Kasumi-1 (cell line): ENCODE data around the gene IL10RA.

Source experiments
- DNase-seq, 2 experiments: peaks; one replicate each; lab custom pipeline; 2025; lab: John Stamatoyannopoulos, UW

IL10RA gene

DNA sequence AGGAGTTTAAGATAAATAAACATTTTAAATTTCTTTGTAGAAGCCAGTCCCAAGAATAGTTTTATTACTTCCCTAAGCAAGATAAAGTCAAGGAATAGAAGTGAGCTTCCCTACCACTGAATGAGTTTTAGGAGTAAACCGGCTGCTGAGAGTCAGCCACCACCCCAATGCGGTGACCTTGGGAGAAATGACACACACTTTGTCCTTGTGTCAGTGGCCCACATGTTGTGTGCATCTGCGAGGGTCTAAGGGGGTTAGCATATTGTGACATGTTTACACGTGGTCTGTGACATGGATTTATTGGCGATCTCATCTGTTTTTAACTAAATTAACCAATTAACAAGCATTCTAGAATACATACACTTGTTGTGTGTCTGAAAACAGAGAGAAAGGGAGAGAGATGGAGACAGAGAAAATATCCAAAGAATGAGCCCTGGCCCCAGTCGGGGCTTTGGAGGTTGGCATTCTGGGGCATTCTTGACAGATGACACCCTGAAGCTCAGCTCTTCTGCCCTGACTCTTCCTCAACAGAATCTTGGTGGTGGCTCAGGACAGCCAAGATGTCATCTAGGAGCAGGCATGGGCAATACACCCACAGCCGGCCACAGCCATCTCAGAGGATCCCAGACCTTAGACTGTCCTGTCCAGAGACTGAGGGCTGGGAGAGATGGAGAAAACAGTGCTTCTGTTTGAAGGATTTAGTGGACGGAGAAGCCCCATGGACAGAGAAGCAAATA lies 60.9 kb downstream of the IL10RA start:
- no peak for DNase-seq

DNA sequence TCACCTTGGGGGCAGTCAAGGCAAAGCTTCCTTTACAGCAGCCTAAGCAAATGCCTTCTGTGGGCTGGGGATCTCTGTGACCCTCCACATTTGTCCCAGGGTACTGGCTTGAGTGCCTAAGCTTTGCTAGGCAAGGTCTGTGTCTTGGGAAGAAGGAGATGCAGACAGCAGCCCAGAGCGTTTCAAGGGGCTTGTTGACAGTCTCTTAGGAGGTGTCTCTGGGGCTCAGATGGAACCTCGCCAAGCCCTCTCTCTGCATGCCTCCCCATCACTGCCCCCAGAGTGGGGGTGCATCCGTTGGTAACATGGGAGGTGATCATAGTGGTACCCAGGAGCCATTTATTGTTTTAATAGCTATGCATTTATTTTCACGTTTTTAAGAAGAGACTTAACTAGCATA lies 61.6 kb downstream of the IL10RA start:
- DNase-seq = no peak

DNA sequence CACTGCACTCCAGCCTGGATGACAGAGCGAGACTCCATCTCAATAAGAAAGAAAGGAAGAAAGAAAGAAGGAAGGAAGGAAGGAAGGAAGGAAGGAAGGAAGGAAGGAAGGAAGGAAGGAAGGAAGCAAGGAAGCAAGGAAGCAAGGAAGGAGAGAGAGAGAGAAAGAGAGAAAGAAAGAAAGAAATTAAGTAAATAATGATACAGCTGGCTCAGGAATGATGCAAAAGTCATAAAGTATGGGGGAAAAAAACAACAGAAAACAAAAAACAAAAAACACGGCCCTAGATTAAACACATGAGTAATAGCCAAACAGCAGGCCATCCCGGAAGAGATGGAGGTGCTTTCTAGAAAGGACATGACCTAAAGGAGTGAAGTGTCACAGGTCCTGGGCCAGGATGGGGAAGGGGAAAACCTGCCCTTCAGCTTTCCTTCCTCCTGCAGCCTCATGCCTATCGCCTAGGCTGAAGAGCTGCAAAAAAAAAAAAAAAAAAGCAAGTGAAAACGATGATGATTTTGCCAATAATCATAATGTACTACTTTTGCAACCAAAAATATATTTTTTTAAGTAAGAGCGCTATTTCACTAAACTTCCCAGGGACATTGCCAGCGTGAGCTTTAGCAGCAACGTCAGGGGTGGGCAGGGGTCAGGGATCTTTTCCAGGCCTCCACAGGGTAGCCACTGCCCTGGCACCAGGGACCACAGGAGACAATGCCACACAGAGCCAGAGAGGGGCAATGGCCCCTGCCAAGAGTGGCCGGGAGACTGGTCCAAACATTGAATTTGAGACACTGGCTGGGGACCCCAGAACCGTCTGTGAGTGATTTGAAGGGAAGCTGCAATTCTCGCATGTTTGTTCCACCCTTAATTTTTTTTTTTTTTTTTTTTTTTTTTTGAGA lies 62.5 kb downstream of the IL10RA start:
- DNase-seq = no peak

GRCh38 chr11:118049771-118050170 lies 63.6 kb downstream of the IL10RA start:
- no peak for DNase-seq

DNA sequence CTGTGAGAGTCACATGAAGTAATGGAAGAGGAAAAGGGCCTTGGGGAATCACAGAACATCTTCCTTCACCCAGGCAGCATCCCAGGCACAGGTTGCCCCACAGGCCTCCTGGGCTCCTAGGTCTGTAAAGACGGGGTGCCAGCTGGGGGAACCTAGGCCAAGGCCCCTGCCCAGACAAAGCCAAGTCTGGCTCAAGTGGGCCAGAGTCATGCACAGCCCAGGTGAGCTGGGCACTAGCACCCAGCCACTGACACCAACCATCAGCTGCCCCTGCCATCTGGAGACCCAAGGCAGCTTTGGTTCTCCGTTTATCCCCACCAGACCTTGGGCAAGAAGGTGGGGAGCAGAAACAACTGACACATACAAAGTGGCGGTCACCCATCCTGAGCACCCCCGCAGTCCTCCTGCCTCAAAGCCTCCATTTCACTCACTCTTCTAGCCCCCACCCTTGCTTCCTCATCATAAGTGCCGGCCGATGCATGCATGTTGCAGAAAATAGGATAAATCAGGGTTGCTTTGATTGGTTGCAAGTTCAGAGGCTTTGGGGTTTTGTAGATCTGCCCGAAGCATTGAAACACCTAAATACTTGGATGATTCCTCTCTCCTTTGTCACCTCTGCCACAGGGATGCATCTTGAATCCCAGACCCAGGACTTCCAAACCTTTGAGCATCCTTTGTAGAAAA lies 64.2 kb downstream of the IL10RA start:
- no peak for DNase-seq
